Adrenal gland (tissue), 5 donors: ENCODE measurements around the gene TSPAN5.

Experiments used
- CTCF ChIP-seq, 6 experiments: fragments of 450-650 bp in 4 of 6; fragments of 200-600 bp in 2 of 6; sonication (generic) in 1 of 6; IDR thresholded peaks; 1 replicate in 5 of 6; 2 replicates in 1 of 6; pipeline versions ENCODE4 v1.5.1 to v1.8.0; 2016 to 2021; ENCODE audit warnings: antibody characterized with exemption in 6 of 6, mild to moderate bottlenecking in 2 of 6, moderate library complexity in 1 of 6
- POLR2A ChIP-seq, 2 donors: fragments of 450-650 bp; IDR thresholded peaks; one replicate each; pipeline ENCODE4 v1.6.1; 2017; ENCODE audit warnings: antibody characterized with exemption in 2 of 2, mild to moderate bottlenecking in 2 of 2, moderate library complexity in 1 of 2
- donor health status: DM: no; HTN: no; CAD: no.

GRCh38 chr4:98611677-98612317 is 46.6 kb downstream of the TSPAN5 start:
- no peak for TF ChIP-seq CTCF (IDR thresholded peaks at IDR 0.05)
- TF ChIP-seq POLR2A (IDR thresholded peaks at IDR 0.05): no peak
